GM21717 (cell line): ENCODE results near the gene NOP53.
"Not testable (repeated sequence)": the region's sequence is repeated elsewhere in the genome, so short reads cannot be mapped to it uniquely, and the experiment has no call there.

ENCODE experiments used
- ATAC-seq: cut with Tn5 transposase; IDR thresholded peaks from one replicate; pipeline ENCODE4 v1.9.1; 2021; ENCODE audit warnings: mild to moderate bottlenecking, moderate library complexity; ENCODE audit not compliant: unreplicated experiment

Gene NOP53

GRCh38 chr19:47752440-47753211, 7.3 kb downstream of the NOP53 start:
- no peak for ATAC-seq

- no peak for ATAC-seq
Measured at GRCh38 chr19:47754206-47755064, 9.1 kb downstream of the NOP53 start.

GRCh38 chr19:47755065-47755761, 9.9 kb downstream of the NOP53 start:
- ATAC-seq = no peak

GRCh38 chr19:47755762-47756626, 10.6 kb downstream of the NOP53 start:
- no peak for ATAC-seq

- ATAC-seq = no peak
Measured at GRCh38 chr19:47756627-47756929, 11.2 kb downstream of the NOP53 start.

- no peak for ATAC-seq
Measured at GRCh38 chr19:47756953-47757608, 11.7 kb downstream of the NOP53 start.

- ATAC-seq = no peak
Measured at GRCh38 chr19:47757617-47758442, 12.5 kb downstream of the NOP53 start.

GRCh38 chr19:47758443-47758804, 13.1 kb downstream of the NOP53 start:
- no peak for ATAC-seq

- no peak for ATAC-seq
Measured at GRCh38 chr19:47760632-47760999, 15.3 kb downstream of the NOP53 start.

- no peak for ATAC-seq
Measured at GRCh38 chr19:47761566-47761965, 16.2 kb downstream of the NOP53 start.

GRCh38 chr19:47762151-47762550, 16.8 kb downstream of the NOP53 start:
- no peak for ATAC-seq

GRCh38 chr19:47762615-47763308, 17.4 kb downstream of the NOP53 start:
- no peak for ATAC-seq

- not testable (repeated sequence) for ATAC-seq
Measured at GRCh38 chr19:47764705-47765104, 19.4 kb downstream of the NOP53 start.

GRCh38 chr19:47765523-47766358, 20.4 kb downstream of the NOP53 start:
- no peak for ATAC-seq

GRCh38 chr19:47766359-47766620, 20.9 kb downstream of the NOP53 start:
- no peak for ATAC-seq

- no peak for ATAC-seq
Measured at GRCh38 chr19:47766670-47767069, 21.3 kb downstream of the NOP53 start.

- no peak for ATAC-seq
Measured at GRCh38 chr19:47767349-47767748, 22.0 kb downstream of the NOP53 start.

- ATAC-seq = no peak
Measured at GRCh38 chr19:47768604-47769003, 23.3 kb downstream of the NOP53 start.
